GM03348 (cell line): ENCODE results near the gene SPG7.

Experiments
- DNase-seq: peaks from one replicate; pipeline ENCODE4 v3.0.0; 2012; ENCODE audit warnings: low spot score

Gene SPG7

DNA sequence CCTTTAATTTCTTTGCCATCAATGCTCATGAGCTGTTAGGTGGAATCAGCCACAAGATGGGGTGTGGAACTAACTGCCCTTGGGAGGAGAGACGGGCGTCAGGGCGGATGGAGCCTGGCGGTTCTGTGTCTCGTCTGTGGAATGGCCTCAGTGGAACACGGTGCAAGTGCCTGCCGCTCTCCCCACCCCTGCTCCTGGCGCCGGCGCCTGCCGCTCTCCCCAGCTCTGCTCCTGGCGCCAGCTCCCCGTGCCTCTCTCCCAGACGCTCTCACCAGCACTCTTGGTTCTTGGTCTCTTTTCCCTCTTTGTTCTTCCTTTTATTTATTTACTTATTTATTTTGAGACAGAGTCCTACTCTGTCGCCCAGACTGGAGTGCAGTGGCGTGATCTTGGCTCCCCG, 39.1 kb downstream of the SPG7 start:
- DNase-seq: no peak

DNA sequence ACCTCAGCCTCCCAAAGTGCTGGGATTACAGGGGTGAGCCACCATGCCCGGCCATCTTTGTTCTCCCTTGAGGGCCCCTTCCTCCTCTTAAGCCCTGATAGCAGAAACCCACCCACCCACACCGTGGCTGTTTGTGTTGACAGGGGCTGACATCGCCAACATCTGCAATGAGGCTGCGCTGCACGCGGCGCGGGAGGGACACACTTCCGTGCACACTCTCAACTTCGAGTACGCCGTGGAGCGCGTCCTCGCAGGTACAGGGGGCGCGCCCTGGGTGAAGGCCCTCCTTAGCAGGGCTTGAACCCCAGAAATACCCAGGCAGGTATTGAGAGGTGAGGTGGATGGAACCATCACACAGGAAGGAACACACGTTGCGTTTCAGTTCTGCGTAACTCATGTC, 39.7 kb downstream of the SPG7 start:
- no peak for DNase-seq

DNA sequence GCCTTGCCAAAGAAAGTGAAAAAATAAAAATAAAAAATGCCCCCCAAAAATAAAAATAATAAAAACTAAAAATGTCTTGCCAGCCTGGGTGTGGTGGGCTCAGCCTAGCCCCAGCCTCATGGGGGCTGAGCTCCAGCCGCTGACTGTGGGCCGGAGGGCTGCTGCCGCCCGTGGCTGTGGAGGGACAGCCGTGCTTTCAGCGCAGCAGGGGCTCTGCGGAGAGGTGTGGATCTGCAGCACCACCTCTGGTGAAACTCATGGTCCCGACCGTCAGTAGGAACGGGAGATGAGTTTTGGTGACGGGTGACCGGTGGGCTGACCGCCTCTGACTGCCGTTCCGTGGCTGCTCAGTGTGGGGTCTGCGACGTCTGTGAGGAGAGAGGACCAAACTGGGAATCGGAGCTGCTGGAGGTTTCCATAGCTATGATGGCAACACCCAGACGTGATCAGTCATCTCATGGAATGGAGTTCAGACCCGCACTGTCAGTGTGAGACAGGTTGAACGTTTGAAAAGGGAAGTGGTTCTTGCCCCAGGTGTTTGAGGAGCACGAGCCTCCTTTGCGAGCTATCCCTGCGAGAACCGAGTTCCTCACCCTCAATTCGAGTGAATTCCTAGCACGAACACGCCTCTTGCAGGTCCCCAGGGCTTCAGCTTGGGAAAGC, 40.3 kb downstream of the SPG7 start:
- no peak for DNase-seq

DNA sequence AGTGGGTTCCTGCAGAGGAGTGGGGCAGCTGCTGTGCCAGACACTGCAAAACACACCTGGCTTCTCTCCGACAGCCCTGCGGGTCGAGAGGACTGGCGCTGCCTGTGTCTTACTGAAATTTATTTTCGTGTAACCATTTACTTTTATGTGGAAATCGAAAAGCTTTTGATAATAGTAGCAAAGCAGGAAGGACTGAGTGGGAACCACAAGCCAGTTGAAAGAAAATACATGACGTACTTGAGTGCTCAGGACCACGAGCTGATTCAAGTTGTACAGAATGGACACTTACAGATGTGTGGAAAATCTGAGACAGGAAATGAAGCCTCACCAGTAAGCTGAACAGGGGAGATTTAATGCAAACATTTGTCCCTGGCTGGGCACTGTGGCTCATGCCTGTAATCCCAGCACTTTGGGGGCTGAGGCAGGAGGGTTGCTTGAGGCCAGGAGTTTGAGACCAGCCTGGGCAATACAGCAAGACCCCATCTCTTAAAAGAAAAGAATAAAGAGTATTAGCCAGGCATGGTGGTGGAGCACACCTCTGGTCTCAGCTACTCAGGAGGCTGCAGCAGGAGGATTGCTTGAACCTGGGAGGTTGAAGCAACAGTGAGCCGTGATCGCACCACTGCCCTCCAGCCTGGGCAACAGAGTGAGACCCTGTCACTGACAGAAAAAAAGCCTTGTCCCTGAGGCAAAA, 41.0 kb downstream of the SPG7 start:
- no peak for DNase-seq

DNA sequence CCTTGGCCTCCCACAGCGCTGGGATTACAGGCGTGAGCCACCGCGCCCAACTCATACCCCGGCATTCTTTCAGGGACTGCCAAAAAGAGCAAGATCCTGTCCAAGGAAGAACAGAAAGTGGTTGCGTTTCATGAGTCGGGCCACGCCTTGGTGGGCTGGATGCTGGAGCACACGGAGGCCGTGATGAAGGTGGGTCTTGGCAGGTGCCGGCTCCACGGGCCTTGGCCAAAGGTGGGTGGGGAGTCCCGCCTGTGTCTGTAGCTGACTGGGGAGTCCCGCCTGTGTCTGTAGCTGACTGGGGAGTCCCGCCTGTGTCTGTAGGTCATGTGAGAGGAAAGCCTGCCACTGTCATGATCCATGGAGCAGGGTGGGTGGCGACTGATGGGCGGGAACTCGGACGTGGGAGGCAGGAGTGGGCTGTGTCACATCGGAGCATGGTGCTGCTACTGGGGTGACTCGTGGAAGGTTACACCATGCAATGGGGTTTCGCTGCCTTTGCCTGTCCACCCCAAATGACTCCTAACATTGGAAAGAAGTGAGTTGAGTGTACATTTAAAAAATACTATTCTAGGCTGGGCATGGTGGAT, 42.3 kb downstream of the SPG7 start:
- no peak for DNase-seq

DNA sequence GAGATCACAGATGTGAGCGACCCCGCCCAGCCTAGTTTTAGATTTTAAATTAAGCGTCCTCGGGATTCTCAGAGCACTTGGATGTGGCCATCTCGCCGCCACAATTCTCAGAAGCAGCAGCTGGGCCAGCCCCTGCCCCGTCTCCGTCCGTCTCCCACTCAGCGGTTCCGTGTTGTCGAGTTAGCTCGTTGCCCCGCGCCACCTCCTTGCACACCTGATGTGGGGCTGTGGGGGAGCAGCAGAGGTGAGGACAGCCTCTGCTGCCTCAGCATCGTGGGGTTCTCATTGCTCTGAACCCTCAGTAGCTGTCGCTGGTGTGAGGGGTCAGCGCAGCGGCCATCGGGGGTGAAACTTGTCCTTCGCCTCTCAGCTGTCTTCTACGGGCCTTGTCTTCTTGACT, 44.1 kb downstream of the SPG7 start:
- no peak for DNase-seq

DNA sequence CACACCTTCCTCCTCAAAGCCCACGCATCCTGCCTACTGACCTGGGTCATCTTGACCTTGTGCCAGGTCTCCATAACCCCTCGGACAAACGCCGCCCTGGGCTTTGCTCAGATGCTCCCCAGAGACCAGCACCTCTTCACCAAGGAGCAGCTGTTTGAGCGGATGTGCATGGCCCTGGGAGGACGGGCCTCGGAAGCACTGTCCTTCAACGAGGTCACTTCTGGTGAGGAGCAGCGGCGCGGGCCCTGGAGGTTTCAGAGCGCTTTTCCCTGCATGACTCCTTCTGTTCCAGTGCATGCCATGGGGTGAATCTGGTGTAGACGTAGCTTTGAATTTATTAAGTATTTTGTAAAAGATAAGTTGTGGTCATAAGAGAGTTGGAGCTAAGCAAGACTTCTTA, 44.7 kb downstream of the SPG7 start:
- DNase-seq: no peak

DNA sequence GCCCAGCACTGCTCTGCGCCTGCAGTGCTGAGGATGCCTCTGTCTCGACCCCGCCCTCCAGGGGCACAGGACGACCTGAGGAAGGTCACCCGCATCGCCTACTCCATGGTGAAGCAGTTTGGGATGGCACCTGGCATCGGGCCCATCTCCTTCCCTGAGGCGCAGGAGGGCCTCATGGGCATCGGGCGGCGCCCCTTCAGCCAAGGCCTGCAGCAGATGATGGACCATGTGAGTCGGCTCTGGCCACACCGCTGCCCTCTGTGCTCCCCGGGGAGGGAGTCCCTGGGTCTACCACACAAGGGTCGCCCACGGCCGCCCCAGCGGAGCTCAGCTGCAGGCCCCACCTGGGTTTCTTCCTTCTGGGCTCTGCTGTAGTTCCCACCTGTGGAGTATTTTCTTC, 45.5 kb downstream of the SPG7 start:
- no peak for DNase-seq

DNA sequence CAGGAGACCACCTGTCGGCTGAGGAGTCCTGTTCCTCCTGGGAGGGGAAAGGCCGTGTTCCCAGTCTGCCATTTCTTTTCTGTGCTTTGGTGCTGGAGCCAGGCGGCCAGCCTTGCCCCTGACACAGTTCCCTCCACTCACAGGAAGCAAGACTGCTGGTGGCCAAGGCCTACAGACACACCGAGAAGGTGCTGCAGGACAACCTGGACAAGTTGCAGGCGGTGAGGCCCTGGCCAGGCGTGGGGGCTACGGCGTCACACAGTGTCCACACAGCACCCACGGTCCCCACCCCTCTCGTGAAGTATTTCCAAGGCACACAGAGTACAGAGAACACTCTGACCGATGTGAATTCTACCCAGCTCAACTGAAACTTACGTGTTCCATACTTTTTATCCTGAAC, 46.1 kb downstream of the SPG7 start:
- DNase-seq: no peak

DNA sequence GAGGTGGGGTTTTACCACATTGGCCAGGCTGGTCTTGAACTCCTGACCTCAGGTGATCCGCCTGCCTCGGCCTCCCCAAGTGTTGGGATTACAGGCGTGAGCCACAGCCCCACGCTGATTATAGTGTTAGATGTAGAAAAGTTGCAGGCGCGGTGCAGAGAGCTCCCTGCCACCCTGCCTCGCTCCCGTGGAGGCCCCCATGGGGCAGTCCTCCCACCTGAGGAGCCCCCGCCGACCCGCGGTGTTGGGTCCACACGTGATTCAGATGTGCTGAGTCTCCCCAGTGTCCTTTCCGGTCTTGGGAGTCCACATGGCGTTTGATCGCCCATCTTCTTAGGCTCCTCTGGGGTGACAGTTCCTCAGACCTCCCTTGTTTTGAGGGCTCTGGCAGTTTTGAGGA, 47.1 kb downstream of the SPG7 start:
- no peak for DNase-seq

DNA sequence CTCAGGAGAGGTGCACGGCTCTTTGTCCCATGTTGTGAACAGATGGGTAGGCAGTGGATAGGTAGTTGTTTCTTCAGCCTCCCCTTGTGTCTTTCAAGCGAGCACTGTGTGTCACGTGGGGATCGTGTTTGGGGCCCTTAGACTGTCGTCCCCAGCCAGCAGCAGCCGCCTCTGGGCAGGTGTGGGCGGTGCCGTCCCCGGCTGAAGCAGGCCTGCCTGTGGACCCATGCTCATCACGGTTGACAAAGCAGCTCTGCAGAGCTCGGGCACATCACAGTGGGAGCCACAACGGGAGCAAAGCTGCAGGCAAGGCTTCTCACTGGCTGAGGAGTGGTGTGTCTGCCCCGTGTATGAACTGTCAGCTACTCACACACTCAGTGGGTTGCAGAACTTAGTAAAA, 47.6 kb downstream of the SPG7 start:
- DNase-seq: no peak

DNA sequence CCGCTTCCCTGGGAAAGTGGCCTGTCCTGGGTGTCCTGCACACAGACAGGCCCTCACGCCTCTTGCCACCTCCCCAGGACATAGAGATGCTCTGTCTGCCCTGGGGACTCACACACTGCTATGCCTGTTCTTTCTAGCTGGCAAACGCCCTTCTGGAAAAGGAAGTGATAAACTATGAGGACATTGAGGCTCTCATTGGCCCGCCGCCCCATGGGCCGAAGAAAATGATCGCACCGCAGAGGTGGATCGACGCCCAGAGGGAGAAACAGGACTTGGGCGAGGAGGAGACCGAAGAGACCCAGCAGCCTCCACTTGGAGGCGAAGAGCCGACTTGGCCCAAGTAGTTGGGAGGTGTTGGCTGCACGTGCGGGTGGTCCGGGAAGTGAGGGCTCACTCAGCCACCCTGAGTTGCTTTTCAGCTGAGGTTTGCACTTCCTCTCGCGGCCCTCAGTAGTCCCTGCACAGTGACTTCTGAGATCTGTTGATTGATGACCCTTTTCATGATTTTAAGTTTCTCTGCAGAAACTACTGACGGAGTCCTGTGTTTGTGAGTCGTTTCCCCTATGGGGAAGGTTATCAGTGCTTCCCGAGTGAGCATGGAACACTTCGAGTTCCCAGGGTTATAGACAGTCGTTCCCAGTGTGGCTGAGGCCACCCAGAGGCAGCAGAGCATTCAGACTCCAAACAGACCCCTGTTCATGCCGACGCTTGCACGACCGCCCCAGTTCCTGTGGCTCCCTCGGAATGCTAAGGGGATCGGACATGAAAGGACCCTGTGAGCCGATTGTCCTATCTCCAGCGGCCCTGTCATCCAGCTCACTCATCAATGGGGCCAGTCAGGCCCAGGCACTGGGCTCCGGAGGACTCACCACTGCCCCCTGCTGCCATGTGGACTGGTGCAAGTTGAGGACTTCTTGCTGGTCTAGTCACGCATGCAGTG, 48.8 kb downstream of the SPG7 start:
- peak; percentile 79 for DNase-seq

DNA sequence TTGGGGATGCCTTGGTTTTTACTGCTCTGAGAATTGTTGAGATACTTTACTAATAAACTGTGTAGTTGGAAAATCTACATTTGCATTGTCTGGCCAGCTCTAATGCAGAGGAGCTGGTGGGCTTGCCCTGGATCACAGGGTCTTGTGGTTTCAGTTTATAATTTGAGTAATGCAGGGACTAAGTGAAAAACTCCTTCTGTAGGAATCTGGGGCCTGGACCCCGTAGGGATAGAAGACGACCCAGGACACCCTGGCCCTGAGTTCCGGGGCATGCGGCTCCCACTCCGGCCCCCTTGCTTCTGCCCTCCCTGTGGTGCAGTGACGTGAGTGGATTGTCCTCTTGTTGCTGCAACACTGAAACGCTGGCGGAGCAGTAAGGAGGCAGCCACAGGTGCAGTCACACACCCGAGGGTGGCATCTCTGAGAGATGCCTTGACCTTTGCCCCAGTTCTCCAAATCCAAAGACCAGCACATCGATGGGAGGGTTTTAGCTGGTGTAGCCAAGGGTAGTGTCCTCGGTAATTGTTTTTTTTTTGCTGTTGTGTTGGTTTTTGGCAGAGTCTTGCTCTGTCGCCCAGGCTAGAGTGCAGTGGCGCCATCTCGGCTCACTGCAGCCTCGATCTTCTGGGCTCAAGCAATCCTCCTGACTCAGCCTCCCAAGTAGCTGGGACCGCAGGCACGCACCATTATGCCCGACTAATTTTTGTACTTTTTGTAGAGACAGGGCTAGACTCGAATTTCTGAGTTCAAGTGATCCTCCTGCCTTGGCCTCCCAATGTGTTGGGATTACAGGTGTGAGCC, 49.7 kb downstream of the SPG7 start:
- no peak for DNase-seq

DNA sequence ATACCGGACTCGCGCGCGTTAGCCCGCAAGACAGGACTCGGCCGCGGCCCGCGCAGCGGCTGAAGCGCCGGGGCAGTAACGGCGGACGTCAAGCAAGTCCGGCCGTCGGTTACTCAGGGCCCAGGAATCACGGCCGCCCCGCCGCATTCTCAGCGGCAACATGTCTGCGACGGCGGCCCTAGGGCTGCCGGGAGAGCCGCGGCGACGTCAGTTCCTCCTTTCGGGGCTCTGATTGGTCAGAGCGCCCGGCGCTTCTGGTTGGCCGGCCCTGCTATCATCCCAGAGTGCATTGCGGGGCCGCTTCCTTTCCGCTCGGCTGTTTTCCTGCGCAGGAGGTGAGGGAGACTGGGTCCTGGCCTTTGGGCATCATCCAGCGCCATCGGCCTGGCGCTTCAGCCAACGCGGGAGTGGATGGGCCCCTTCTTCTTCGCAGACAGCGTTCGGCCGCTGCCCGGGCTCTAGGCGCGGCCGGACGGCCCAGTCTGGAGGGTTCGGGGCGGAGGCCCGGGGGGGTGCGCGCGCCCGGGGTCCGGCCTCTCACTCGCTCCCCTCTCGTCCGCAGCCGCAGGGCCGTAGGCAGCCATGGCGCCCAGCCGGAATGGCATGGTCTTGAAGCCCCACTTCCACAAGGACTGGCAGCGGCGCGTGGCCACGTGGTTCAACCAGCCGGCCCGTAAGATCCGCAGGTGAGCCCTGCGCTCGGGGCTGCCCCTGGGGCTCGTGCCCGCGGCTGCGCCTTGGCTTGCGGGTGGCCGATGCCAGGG, 52.4 kb downstream of the SPG7 start, which contains the start of gene RPL13:
Gene RPL13 (plus strand): TSS at position 305 of the 764 bp plus-strand sequence. CDS start 278 bp downstream, at position 583.
- DNase-seq: peak; percentile 99

DNA sequence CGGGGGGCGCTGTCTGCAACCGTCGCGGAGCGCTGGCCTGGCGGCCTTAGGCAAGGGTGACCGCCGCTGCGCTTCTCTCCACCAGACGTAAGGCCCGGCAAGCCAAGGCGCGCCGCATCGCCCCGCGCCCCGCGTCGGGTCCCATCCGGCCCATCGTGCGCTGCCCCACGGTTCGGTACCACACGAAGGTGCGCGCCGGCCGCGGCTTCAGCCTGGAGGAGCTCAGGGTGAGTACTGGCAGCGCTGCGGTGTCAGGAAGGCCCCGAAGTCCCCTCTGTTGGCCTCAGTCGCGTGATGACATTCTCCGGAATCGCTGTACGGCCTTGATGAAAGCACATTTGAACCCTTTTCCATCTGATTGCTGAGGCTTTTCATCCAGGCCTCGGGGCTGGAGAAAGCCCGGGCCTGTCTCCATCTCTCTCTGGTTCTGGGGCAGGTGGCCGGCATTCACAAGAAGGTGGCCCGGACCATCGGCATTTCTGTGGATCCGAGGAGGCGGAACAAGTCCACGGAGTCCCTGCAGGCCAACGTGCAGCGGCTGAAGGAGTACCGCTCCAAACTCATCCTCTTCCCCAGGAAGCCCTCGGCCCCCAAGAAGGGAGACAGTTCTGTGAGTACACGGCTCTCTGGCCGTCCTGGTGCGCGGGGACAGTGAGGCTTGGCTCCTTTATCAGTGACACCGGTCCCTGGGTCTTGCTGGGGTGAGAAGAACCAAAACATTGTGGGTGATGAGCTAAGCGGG, 53.1 kb downstream of the SPG7 start:
- no peak for DNase-seq

DNA sequence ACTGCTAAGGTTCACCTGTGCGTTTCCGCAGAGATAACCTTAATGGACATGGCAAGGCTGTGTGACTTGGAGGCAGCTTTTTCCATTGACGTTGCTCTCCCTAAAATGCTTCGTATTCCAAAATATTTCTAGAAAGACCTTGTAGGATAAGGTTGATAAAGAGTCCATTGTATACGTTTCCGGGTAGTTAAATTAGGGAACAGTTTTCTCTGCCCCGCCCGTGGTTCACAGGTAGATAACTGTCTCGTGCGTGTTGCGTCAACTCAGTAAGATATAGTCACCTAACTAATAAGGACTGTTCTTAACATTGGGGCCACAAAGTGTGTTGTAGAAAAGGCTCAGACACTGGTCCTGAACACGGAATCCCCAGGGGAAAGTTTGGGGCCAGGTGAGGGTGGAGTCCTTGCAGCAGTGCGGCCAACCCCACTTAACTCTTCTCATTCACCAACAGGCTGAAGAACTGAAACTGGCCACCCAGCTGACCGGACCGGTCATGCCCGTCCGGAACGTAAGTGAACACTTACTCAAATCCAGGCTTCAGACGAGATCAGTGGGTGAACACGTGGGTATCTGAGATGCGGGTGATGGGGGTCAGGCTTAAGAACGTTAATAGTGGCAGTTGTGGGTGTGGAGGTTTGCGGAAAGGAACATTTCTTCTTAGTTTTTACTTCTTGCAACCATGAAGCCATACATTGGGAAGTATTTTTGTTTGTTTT, 53.8 kb downstream of the SPG7 start:
- DNase-seq: no peak

DNA sequence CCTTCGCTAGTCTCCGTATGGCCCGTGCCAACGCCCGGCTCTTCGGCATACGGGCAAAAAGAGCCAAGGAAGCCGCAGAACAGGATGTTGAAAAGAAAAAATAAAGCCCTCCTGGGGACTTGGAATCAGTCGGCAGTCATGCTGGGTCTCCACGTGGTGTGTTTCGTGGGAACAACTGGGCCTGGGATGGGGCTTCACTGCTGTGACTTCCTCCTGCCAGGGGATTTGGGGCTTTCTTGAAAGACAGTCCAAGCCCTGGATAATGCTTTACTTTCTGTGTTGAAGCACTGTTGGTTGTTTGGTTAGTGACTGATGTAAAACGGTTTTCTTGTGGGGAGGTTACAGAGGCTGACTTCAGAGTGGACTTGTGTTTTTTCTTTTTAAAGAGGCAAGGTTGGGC, 54.7 kb downstream of the SPG7 start:
- no peak for DNase-seq

DNA sequence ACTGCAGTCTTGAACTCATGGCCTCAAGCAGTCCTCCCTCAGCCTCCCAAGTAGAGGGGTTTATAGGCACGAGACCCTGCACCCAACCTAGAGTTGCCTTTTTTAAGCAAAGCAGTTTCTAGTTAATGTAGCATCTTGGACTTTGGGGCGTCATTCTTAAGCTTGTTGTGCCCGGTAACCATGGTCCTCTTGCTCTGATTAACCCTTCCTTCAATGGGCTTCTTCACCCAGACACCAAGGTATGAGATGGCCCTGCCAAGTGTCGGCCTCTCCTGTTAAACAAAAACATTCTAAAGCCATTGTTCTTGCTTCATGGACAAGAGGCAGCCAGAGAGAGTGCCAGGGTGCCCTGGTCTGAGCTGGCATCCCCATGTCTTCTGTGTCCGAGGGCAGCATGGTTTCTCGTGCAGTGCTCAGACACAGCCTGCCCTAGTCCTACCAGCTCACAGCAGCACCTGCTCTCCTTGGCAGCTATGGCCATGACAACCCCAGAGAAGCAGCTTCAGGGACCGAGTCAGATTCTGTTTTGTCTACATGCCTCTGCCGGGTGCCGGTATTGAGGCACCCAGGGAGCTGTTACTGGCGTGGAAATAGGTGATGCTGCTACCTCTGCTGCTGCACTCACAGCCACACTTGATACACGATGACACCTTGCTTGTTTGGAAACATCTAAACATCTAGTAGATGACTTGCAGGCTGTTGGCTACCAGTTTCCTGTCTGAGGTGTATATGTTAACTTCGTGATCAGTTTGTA, 55.6 kb downstream of the SPG7 start:
- no peak for DNase-seq
